Limb (tissue), 2 donors: Measurements from ENCODE around the gene OLFM1.

Experiments used
- DNase-seq, 2 donors: peaks; one replicate each; pipeline ENCODE4 v3.0.0-alpha.2; 2016; ENCODE audit errors: extremely low spot score in 2 of 2

The OLFM1 gene

GRCh38 chr9:135087489-135087792, at the start of gene OLFM1:
OLFM1 (plus strand) TSS chr9:135087668; CDS start chr9:135087990, 322 bp downstream.
- peak; percentile 18 to 88 for DNase-seq

- peak in 1 of 2 donors; percentile 10 for DNase-seq
These were observed 49.1 kb upstream of the OLFM1 start for GRCh38 chr9:135038331-135038730.

GRCh38 chr9:135038826-135039225, 48.6 kb upstream of the OLFM1 start:
- no peak for DNase-seq

GRCh38 chr9:135039266-135039870, 48.1 kb upstream of the OLFM1 start:
- peak in 1 of 2 donors; percentile 9 for DNase-seq

GRCh38 chr9:135039916-135040645, 47.4 kb upstream of the OLFM1 start:
- peak in 1 of 2 donors; percentile 9 for DNase-seq

- DNase-seq: peak in 1 of 2 donors; percentile 6
These were observed 46.6 kb upstream of the OLFM1 start for GRCh38 chr9:135040892-135041291.

- DNase-seq: no peak
These were observed 44.1 kb upstream of the OLFM1 start for GRCh38 chr9:135043345-135043744.

GRCh38 chr9:135045264-135045927, 42.1 kb upstream of the OLFM1 start:
- peak in 1 of 2 donors; percentile 12 for DNase-seq

- DNase-seq: peak in 1 of 2 donors; percentile 17
These were observed 41.3 kb upstream of the OLFM1 start for GRCh38 chr9:135045928-135046738.

- DNase-seq: peak in 1 of 2 donors; percentile 18
These were observed 40.6 kb upstream of the OLFM1 start for GRCh38 chr9:135046739-135047350.

GRCh38 chr9:135047521-135047920, 39.9 kb upstream of the OLFM1 start:
- DNase-seq: no peak

GRCh38 chr9:135048046-135048757, 39.3 kb upstream of the OLFM1 start:
- peak in 1 of 2 donors; percentile 23 for DNase-seq

- DNase-seq: peak in 1 of 2 donors; percentile 21
These were observed 38.6 kb upstream of the OLFM1 start for GRCh38 chr9:135048758-135049444.

- peak in 1 of 2 donors; percentile 5 for DNase-seq
These were observed 38.0 kb upstream of the OLFM1 start for GRCh38 chr9:135049460-135049859.

- DNase-seq: peak in 1 of 2 donors; percentile 23
These were observed 37.1 kb upstream of the OLFM1 start for GRCh38 chr9:135050072-135050990.

GRCh38 chr9:135051316-135052038, 36.0 kb upstream of the OLFM1 start:
- peak in 1 of 2 donors; percentile 7 for DNase-seq

GRCh38 chr9:135053133-135053532, 34.3 kb upstream of the OLFM1 start:
- DNase-seq: no peak

- DNase-seq: no peak
These were observed 32.3 kb upstream of the OLFM1 start for GRCh38 chr9:135055181-135055580.
